GM21515 (cell line): Measurements from ENCODE around the gene ZFAND3.

Source experiments
- ATAC-seq: cut with Tn5 transposase; IDR thresholded peaks from one replicate; pipeline ENCODE4 v1.9.1; 2021; ENCODE audit not compliant: unreplicated experiment

Gene ZFAND3

DNA sequence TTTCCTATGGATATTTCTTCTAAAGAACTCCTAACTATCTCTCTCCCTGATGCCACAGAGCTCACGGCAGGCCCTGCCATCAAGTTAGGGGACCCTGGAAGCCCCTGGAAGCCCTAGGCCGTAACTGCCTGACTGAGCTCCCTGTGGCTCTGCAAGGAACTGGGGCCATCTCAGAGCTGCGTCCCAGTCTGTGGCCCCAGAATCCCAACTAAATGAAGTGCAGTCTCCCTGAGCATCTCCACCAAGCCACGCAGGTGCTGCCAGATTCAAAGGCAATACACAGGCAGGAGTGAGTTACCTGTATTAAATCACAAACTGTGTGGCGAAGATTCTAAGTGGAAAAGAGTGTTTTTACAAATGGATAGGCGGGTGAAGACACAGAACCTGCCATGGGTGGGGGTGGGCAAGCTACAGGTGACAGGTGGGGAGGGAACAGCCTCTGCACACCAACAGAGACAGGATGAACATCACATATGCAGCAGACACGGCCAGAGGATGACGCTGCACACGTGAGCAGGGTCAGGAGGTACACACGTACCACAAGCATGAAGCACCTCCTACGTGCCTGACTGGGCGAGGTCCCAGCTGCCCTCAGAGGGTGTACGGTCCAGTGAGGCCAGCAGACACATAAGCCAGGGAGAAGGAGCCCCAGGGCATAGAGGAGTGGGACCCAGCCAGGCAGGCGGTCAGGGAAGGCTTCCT, 358.5 kb downstream of the ZFAND3 start:
- no peak for ATAC-seq

- ATAC-seq, result no peak
Observed at GRCh38 chr6:38178584-38178886, 359.0 kb downstream of the ZFAND3 start.

- ATAC-seq, result no peak
Observed at GRCh38 chr6:38179300-38179699, 359.8 kb downstream of the ZFAND3 start.

- ATAC-seq, result no peak
Observed at GRCh38 chr6:38179794-38180430, 360.4 kb downstream of the ZFAND3 start.

DNA sequence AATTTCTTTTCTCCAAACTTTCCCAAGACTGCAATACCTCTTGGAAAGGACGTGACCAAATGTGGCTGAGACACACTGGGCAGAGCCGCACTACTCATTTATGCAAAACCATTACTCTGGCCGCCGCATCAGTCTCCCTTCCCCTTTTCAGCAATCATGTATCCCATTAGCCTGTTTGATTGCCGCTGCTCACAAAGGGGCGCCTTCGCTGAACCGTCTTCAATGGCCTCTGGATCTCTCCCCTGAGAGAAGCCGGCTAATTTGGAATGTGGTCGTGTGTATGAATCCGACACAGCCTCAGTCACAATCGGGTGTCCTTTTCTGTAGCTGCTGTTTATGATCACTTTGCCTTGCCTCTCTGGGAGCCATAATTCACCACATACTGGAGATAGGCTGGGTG, 361.1 kb downstream of the ZFAND3 start:
- no peak for ATAC-seq

GRCh38 chr6:38182426-38182825, 362.9 kb downstream of the ZFAND3 start:
- ATAC-seq, result no peak

DNA sequence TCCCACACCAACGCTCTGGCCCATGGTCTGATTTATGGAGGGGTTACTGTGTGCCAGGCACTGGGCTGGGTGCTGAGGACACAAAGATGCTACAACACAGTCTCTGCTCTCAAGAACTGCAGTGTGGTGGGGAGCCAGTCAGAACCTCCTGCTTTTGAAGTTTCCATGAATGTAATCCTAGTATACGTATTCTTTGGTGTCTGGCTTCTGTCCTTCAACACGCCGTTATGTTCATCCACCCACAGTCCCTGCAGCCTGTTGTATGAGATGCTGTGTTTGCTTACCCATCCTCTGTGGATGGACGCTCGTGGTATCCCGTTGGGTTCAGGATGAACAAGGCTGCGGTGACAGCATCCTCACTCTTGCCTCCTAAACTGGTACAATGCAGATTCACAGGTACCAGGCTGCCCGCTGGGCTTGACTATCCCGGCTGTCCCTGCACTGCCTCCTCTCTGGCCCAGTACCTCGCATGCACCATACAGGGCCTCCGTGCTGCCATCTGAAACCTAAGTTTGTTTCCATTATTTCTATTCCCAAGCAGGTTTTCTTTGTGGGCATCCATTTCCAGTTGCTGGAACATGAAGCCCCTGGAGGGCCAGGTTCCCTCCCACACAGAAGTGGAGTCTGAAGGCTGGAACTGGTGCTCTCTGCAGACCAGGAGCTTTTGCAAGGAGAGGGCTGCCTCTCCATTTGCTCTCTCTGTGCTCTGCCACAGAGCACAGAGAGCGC, 364.5 kb downstream of the ZFAND3 start:
- no peak for ATAC-seq

DNA sequence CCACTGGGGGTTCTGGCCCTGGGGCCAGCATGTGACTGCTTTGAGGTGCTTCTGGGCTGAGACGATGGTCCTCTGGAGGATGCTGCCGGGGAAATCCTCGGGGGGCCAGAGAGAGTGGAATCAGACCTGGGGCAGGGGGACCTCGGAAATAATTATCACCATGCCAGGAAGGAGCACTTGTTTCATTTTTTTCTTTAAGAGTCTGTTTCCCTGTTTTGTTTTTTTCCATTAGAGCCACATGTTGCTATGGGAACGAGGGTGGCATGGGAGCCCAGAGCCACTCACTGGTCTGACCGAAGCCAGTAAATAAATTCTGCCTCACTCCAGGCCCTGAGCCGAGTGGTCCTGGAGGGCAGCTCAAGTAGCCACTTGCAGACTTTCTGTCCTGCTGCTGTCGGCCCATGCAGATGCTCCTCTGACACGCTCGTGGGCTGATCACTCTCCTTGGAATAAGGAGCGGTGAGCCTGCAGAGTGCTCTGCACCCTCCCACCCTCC, 365.1 kb downstream of the ZFAND3 start:
- ATAC-seq, result no peak

DNA sequence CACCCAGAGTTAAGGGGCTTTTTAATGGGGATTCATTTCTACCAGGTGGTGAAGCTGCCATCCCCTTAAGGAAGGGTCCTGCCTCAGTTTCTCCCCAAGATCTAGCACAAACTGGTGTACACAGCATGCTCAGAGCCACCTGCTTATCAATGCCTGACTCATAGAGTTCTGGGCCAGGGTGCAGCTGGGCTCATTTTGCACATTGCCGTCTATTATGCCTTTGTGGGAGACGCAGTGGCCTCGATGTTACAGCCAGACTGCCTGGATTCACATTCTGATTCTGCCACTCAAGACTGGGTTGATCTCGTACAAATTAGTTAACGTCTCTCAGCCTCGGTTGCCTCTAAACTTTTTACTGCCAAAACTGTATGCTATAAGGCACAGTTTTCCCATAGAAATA, 365.7 kb downstream of the ZFAND3 start:
- no peak for ATAC-seq

DNA sequence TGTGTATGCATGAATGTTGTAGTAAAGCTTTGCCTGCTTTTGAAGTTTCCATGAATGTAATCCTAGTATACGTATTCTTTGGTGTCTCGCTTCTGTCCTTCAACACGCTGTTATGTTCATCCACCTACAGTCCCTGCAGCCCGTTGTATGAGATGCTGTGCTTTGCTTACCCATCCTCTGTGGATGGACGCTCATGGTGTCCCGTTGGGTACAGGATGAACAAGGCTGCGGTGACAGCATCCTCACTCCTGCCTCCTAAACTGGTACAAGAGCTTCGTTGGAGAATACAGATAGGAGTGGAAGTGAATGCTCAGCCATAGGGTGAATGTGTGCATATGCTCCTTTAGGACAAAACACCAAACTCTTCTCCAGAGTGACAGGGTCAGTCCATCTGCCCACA, 366.2 kb downstream of the ZFAND3 start:
- ATAC-seq, result no peak

DNA sequence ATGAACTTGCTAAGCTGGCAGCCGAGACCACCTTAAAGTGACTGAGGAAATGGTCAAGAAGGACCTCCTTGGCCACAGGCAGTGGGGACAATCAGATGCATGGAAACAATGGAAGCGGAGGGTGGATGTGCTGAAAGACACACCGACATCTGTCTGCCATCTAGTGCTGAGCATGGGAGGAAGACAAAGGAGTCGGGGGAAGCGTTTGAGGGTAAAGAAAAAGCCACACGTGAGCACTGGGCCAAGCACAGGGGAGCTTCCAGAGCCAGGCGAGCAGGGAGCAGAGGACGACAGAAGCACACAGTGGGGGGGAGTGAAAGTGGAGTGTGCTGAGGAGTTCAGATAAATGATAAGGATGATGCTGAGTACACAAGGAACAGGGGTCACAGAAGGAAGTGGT, 367.8 kb downstream of the ZFAND3 start:
- no peak for ATAC-seq

DNA sequence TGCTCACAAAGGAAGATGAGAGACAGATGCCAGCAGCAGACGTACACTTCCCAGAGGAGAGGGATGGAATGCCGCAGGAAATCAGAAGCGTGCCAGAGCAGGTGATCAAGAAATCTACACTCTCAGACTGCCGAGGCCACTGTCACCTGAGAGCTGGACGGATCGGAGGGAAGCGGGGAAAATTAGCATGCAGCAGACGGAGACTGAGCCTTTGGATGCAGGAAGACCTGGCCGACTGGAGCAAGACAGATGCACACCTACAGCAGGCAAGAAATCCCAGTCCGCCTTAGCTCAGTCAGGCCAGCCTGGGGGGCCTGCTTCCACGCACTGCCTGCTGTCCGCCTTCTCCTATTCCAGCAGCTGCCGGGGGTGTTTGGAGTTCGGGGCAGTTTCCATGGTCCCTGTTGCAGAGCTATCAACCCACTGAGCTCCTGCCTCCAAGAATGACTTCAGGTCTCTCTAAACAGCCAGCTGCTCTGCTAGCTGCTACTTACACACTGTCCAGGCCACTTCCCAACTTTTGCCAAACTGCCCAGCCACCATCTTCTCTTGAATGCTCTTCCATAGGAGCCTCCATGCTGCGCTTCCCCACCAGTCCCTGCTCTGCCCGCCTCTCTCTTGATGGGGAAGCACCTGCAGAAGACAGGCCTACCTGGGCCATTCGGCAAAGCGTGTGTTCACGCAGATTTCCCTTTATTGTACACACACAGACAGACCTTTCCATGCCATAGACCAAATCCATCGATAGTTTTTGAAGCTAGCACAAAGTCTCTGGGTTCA, 368.5 kb downstream of the ZFAND3 start:
- no peak for ATAC-seq

DNA sequence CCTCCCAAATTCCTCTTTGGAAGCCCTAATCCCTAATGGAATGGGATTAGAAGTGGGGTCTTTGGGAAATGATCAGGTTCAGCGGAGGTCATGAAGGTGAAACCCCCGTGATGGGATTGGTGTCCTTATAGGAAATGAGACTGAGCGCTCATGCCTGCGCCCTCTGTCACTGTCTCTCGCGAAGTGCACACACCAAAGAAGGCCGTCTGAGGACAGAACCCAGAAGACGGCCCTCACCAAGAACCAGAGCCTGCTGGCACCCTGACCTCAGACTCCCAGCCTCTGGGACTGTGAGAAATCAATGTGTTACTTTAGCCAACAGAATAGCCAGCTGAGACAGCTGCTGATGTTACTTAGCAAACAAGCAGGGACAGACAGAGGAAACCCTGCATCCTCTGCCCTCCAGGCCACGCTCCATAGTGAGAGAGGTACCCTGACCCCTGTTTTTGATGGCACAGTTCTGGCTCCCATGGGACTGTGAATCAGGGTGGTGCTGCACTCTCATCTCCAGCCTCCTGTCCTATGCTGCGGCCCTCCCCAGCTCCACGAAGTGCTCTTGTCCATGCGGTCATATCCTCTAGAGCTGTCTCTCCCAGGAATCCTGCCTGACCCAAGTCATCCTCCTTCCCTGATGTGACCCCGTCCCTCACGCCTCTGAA, 369.3 kb downstream of the ZFAND3 start:
- no peak for ATAC-seq

DNA sequence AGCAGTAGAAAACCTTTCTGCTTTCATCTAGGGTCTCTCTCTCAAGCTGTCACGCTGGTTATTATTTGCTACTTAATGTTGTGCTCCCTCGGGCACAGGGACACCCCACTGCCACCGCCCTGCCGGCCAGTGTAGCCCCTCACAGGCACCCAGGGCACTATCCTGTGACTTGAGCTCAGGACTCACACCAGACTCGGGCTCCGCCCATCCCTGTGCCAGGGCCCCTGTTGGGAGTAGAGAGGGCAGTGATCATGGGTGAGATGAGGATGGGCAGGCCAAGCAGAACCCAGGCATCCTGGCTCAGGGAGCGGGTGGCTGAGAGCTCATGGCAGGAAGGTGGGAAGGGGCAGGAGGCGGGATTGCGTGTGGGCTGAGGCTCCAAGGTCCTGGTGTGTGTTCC, 371.9 kb downstream of the ZFAND3 start:
- ATAC-seq, result no peak

DNA sequence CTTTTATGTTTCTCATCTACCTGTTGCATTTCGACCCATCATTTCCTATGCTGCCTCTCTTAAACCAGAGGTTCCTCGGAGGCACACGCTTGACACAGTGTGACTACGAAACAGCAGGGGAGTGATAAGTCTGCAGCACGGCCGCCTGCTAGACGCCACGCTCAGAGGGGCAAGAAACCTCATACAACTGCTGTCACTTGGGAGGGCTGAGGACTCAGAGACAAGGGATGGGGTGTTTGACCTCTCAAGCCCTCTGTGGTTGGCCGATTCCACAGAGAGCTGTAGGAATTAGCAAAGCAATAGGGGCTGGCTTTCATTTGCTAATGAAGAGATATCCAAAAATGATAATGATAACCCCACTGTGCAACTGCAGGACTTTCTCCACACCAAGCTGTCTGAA, 372.5 kb downstream of the ZFAND3 start:
- ATAC-seq, result no peak

- no peak for ATAC-seq
Observed at GRCh38 chr6:38192487-38192886, 373.0 kb downstream of the ZFAND3 start.

DNA sequence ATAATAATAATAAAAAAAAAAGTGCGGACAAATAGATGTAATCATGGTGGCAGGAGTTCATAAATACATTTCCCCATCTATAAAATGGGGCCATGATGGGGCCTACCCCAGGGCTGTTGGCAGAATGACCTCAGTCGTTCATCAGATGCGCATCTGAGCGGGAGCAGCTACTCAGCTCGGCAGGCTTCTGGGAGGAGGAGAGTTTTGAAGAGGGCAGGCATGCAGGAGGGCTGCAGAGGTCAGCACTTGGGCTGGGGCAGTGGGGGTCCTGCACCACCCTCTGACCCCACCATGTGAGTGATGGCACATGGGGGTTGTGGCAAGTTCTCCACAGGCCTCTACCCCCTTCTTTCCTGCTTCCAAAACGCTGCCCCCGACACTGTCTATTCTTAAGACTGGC, 373.5 kb downstream of the ZFAND3 start:
- ATAC-seq, result no peak

DNA sequence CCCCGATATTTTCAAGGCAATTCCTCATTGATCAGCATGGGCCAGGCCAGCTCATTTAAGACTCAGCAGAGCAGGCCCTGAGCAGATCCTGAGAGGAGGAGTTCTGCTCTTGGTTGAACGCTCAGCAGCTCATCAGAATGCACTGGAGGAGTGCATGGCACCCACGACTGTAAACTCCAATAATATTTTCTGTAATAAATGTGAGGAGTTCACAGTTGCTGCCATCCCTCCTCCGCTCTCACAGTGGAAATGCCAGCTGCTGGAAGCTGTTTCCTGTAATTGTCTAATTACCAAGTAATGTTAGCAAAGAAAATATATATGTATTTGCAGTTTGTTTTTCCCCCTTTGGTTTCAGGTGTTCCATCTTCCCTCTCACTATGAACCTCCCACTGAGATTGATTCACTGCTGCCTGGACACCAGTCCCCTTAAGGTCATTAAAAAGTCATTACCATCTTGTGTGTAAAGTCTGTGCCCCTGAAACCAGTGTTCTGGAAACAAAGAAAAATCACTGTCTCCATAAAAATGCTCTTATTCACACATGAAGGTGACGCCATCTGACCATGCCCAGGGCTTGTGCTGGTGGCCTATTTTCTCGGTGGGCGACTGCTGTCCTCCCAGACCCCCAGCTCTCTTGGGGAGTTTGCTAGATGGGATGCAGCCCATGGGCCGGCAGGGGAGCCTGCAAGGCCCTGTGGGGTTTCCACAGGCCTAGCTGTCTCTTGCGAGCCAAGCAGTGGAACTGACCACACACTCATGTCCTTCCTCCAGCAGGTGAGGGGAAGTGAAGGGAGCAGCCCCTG, 374.2 kb downstream of the ZFAND3 start:
- no peak for ATAC-seq

- no peak for ATAC-seq
Observed at GRCh38 chr6:38194282-38194572, 374.7 kb downstream of the ZFAND3 start.

- ATAC-seq, result no peak
Observed at GRCh38 chr6:38194589-38194988, 375.1 kb downstream of the ZFAND3 start.
